Activated CD8-positive, alpha-beta memory T cell treated with anti-CD3 and anti-CD28 coated beads, Interleukin-2, amount 50 U/mL, for 24 hours (primary cell): ENCODE measurements around the gene TCP1.
"Not testable (repeated sequence)": the region's sequence is repeated elsewhere in the genome, so short reads cannot be mapped to it uniquely, and the experiment has no call there.

Source experiments
- DNase-seq: peaks from one replicate; pipeline ENCODE4 v3.0.0-alpha.2; 2020; ENCODE audit errors: extremely low read depth

TCP1 gene

GRCh38 chr6:159739341-159739740 is 50.1 kb downstream of the TCP1 start:
- DNase-seq = no peak

- no peak for DNase-seq
Observed at GRCh38 chr6:159736908-159737307, 52.5 kb downstream of the TCP1 start.

GRCh38 chr6:159733395-159733794 is 56.0 kb downstream of the TCP1 start:
- DNase-seq = not testable (repeated sequence)

GRCh38 chr6:159732550-159732949 is 56.9 kb downstream of the TCP1 start:
- DNase-seq = not testable (repeated sequence)

- DNase-seq = no peak
Observed at GRCh38 chr6:159730332-159730676, 59.1 kb downstream of the TCP1 start.

DNA sequence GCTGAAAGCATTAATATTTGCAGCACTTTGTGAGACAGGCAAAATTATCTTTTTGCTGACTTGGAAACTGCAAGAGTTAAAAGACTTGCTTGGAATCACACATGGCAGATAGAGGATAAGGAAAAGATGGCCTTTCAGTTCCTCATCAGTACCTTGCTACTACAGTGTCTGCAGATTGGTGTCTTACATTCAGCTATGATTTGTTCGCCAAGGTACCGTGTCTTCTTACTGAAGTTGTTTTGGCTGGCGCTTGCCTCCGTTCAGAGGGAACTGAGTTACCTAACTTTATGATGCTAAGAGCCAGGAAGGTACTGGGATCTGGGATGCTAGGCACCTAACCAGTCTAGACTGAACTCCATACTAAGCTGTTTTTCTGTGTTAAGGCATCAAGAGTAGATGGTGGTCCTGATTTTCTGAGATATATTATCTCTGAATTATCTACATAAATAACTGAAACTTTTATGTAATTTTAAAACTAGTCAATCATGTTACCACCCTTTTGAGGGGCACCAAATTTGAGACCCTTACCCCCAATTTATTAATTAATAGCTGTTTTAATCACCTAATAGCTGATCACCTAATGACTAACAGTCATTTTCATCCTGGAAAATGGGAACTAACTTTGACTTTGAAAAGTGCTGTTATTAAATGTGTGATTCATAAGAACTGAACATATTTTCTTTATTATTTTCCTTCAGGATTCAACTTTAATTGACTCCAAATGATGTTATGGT is 59.6 kb downstream of the TCP1 start:
- no peak for DNase-seq

- DNase-seq = no peak
Observed at GRCh38 chr6:159728531-159728964, 60.9 kb downstream of the TCP1 start.
